ENCODE results near the gene AKR1C8.
"Not testable (repeated sequence)": the region's sequence is repeated elsewhere in the genome, so short reads cannot be mapped to it uniquely, and the experiment has no call there.

Gene AKR1C8

GRCh38 chr10:5184987-5185775 lies at the start of gene AKR1C8:
Gene AKR1C8 (minus strand): TSS chr10:5185150. CDS start chr10:5185104, 46 bp downstream.
- DNase-seq, result no peak

- DNase-seq, result no peak
These were observed 49.3 kb upstream of the AKR1C8 start for GRCh38 chr10:5234106-5234860.

GRCh38 chr10:5233324-5233723 lies 48.4 kb upstream of the AKR1C8 start:
- DNase-seq, result no peak

GRCh38 chr10:5229019-5229418 lies 44.1 kb upstream of the AKR1C8 start:
- DNase-seq, result no peak

- DNase-seq, result not testable (repeated sequence)
These were observed 38.0 kb upstream of the AKR1C8 start for GRCh38 chr10:5222942-5223341.

GRCh38 chr10:5219262-5219661 lies 34.3 kb upstream of the AKR1C8 start:
- DNase-seq, result no peak

GRCh38 chr10:5216801-5217200 lies 31.9 kb upstream of the AKR1C8 start:
- no peak for DNase-seq

GRCh38 chr10:5211696-5212536 lies 27.0 kb upstream of the AKR1C8 start:
- DNase-seq, result no peak

- not testable (repeated sequence) for DNase-seq
These were observed 25.3 kb upstream of the AKR1C8 start for GRCh38 chr10:5210261-5210660.

- DNase-seq, result not testable (repeated sequence)
These were observed 24.8 kb upstream of the AKR1C8 start for GRCh38 chr10:5209776-5210175.

GRCh38 chr10:5206799-5207198 lies 21.8 kb upstream of the AKR1C8 start:
- no peak for DNase-seq

GRCh38 chr10:5199398-5199797 lies 14.4 kb upstream of the AKR1C8 start:
- DNase-seq, result no peak

GRCh38 chr10:5198386-5198785 lies 13.4 kb upstream of the AKR1C8 start:
- no peak for DNase-seq

- no peak for DNase-seq
These were observed 11.8 kb upstream of the AKR1C8 start, which contains the start of gene AKR1C4 for GRCh38 chr10:5196702-5197113. Gene AKR1C4 (plus strand): TSS chr10:5196837. CDS start chr10:5196868, 31 bp downstream.

GRCh38 chr10:5195727-5196374 lies 10.9 kb upstream of the AKR1C8 start:
- DNase-seq, result no peak

- DNase-seq, result no peak
These were observed 9.5 kb upstream of the AKR1C8 start for GRCh38 chr10:5194431-5194830.

- no peak for DNase-seq
These were observed 3.4 kb upstream of the AKR1C8 start for GRCh38 chr10:5188358-5188757.

GRCh38 chr10:5187867-5188266 lies 2.9 kb upstream of the AKR1C8 start:
- DNase-seq, result no peak

GRCh38 chr10:5183923-5184322 lies 1.0 kb downstream of the AKR1C8 start:
- DNase-seq, result no peak

GRCh38 chr10:5180503-5180902 lies 4.4 kb downstream of the AKR1C8 start:
- not testable (repeated sequence) for DNase-seq

- DNase-seq, result not testable (repeated sequence)
These were observed 9.4 kb downstream of the AKR1C8 start for GRCh38 chr10:5175581-5175980.

GRCh38 chr10:5168897-5169420 lies 16.0 kb downstream of the AKR1C8 start:
- DNase-seq, result no peak

All from 8988T (cell line).